HCT116 (cell line): ENCODE results near the gene MAP1LC3B. TPM values are rescaled to one million over a fixed set of nuclear protein-coding genes. Genes with fewer than 3 reads are reported as not detected.

ENCODE experiments used
- ATAC-seq: fragments of 200-7000 bp; cut with Tn5 transposase; 2 replicates; pipeline ENCODE4 v1.9.1; 2020; ENCODE audit warnings: mild to moderate bottlenecking, moderate library complexity
- BruUV-seq: library from RNA; stranded (reverse); fragments of 400-500 nt; replicated peaks from 2 replicates; lab custom pipeline; 2021; lab: Mats Ljungman, UMichigan
- CTCF ChIA-PET: fragments of 300-600 bp; sonication (Branson Sonifier 250); formaldehyde crosslinking; loops from one replicate; lab custom pipeline; 2021; ENCODE audit warnings: antibody characterized with exemption; lab: Charles Lee
- POLR2A ChIA-PET: fragments of 300-600, 350-600 bp; sonication (Branson Sonifier 250); formaldehyde crosslinking; loops from one replicate; lab custom pipeline; 2021; ENCODE audit warnings: antibody characterized with exemption; lab: Charles Lee
- RAD21 ChIA-PET, 2 experiments: fragments of 300-600 bp; sonication (Branson Sonifier 250); formaldehyde crosslinking; loops; one replicate each; lab custom pipeline; 2023; ENCODE audit warnings: low total read pairs in 2 of 2; ENCODE audit not compliant: uncharacterized antibody in 2 of 2, unreplicated experiment in 2 of 2, low non-redundant PET in 1 of 2; lab: Charles Lee
- DNase-seq: peaks from one replicate; pipeline ENCODE4 v3.0.0-alpha.2; 2010; ENCODE audit warnings: low read depth, low spot score
- H2AFZ ChIP-seq: fragments of 200-600 bp; shearing (Covaris generic), sonication (generic); 2 replicates; pipeline ENCODE4 v1.6.1; 2017; ENCODE audit warnings: low read depth, mixed run types, mixed read lengths, antibody characterized with exemption, low read length; ENCODE audit not compliant: poor library complexity, severe bottlenecking
- H3K27ac ChIP-seq: 2 replicates; pipeline ENCODE4 v1.5.1; 2012; ENCODE audit warnings: low read depth, low read length
- H3K27me3 ChIP-seq: fragments of 200-600 bp; sonication (generic); 2 replicates; pipeline ENCODE4 v1.6.1; 2016; ENCODE audit warnings: mixed run types, low read length, mixed read lengths; ENCODE audit not compliant: insufficient read depth
- H3K36me3 ChIP-seq, 2 experiments: fragments of 200-500 bp in 1 of 2; fragments of 200-600 bp in 1 of 2; sonication (Bioruptor generic) in 1 of 2; sonication (generic) in 1 of 2; 2 replicates each; pipeline versions ENCODE4 v1.5.1 to v1.6.1; 2014 to 2016; ENCODE audit warnings: low read length in 2 of 2, inconsistent platforms in 1 of 2, mixed read lengths in 1 of 2, mixed run types in 1 of 2; ENCODE audit not compliant: insufficient read depth in 2 of 2, control insufficient read depth in 1 of 2
- H3K4me1 ChIP-seq, 2 experiments: fragments of 200-600 bp in 1 of 2; sonication (generic) in 1 of 2; 2 replicates each; pipeline versions ENCODE4 v1.5.1 to v1.6.1; 2012 to 2017; ENCODE audit warnings: low read length in 2 of 2, inconsistent platforms in 1 of 2, mild to moderate bottlenecking in 1 of 2, mixed read lengths in 1 of 2, mixed run types in 1 of 2, moderate library complexity in 1 of 2; ENCODE audit not compliant: insufficient read depth in 2 of 2, control insufficient read depth in 1 of 2
- H3K4me2 ChIP-seq: fragments of 200-600 bp; sonication (generic); 2 replicates; pipeline ENCODE4 v1.6.1; 2017; ENCODE audit warnings: mixed run types, low read length, mixed read lengths
- H3K4me3 ChIP-seq, 2 experiments: fragments of 200-600 bp in 1 of 2; sonication (generic) in 1 of 2; replicated peaks in 1 of 2; 2 replicates each; pipeline ENCODE4 v1.5.1; 2011 to 2016; ENCODE audit warnings: low read length in 2 of 2, control low read depth in 1 of 2, low read depth in 1 of 2, mild to moderate bottlenecking in 1 of 2, mixed read lengths in 1 of 2, mixed run types in 1 of 2
- H3K79me2 ChIP-seq: fragments of 200-600 bp; sonication (generic); 2 replicates; pipeline ENCODE4 v1.6.1; 2017; ENCODE audit warnings: mild to moderate bottlenecking, mixed run types, low read length, moderate library complexity, mixed read lengths; ENCODE audit not compliant: insufficient read depth
- H3K9ac ChIP-seq: fragments of 200-600 bp; sonication (generic); 2 replicates; pipeline ENCODE4 v1.6.1; 2016; ENCODE audit warnings: low read length, mixed read lengths
- H3K9me2 ChIP-seq: fragments of 200-600 bp; sonication (generic), shearing (Covaris generic); 2 replicates; pipeline ENCODE4 v1.6.1; 2017; ENCODE audit warnings: mixed run types, mild to moderate bottlenecking, moderate library complexity; ENCODE audit not compliant: insufficient read depth
- H3K9me3 ChIP-seq, 2 experiments: fragments of 200-500 bp in 1 of 2; fragments of 200-600 bp in 1 of 2; sonication (Bioruptor generic) in 1 of 2; sonication (generic) in 1 of 2; 2 replicates each; pipeline ENCODE4 v1.6.1; 2014 to 2017; ENCODE audit warnings: low read length in 2 of 2, mixed read lengths in 2 of 2, inconsistent platforms in 1 of 2, low read depth in 1 of 2, mild to moderate bottlenecking in 1 of 2, mixed run types in 1 of 2, moderate library complexity in 1 of 2; ENCODE audit not compliant: control insufficient read depth in 1 of 2, insufficient read depth in 1 of 2
- H4K20me1 ChIP-seq: fragments of 200-600 bp; sonication (generic), shearing (Covaris generic); 2 replicates; pipeline ENCODE4 v1.6.1; 2017; ENCODE audit warnings: mixed run types, mild to moderate bottlenecking, moderate library complexity; ENCODE audit not compliant: insufficient read depth
- CBX3 ChIP-seq: IDR thresholded peaks from 2 replicates; pipeline ENCODE4 v1.6.1; 2012; ENCODE audit warnings: low read depth
- EGR1 ChIP-seq: IDR thresholded peaks from 2 replicates; pipeline ENCODE4 v1.6.1; 2012; ENCODE audit warnings: low read depth
- ELF1 ChIP-seq: IDR thresholded peaks from 2 replicates; pipeline ENCODE4 v1.6.1; 2012; ENCODE audit warnings: low read depth, borderline replicate concordance
- EZH2phosphoT487 ChIP-seq: fragments of 200-600 bp; IDR thresholded peaks from 2 replicates; pipeline ENCODE4 v1.6.1; 2018; ENCODE audit warnings: antibody characterized with exemption, borderline replicate concordance
- JUND ChIP-seq: IDR thresholded peaks from 2 replicates; pipeline ENCODE4 v1.6.1; 2012
- POLR2AphosphoS5 ChIP-seq: IDR thresholded peaks from 2 replicates; pipeline ENCODE4 v1.6.1; 2011; ENCODE audit warnings: mild to moderate bottlenecking, low read depth, low read length, moderate library complexity
- RAD21 ChIP-seq: IDR thresholded peaks from 2 replicates; pipeline ENCODE4 v1.6.1; 2012; ENCODE audit warnings: low read depth, mild to moderate bottlenecking
- SIN3A ChIP-seq: IDR thresholded peaks from 2 replicates; pipeline ENCODE4 v1.6.1; 2012; ENCODE audit warnings: low read depth
- SRF ChIP-seq: IDR thresholded peaks from 2 replicates; pipeline ENCODE4 v1.6.1; 2012; ENCODE audit warnings: low read depth
- ZFX ChIP-seq: fragments of 450-650 bp; IDR thresholded peaks from 2 replicates; pipeline ENCODE4 v1.6.1; 2017
- ZNF274 ChIP-seq: fragments of 200-500 bp; sonication (Bioruptor generic); IDR thresholded peaks from 2 replicates; pipeline ENCODE4 v1.6.1; 2014; ENCODE audit warnings: mild to moderate bottlenecking, low read depth, low read length, inconsistent platforms
- intact Hi-C: fragments of 100-400 bp; cut with micrococcal nuclease; formaldehyde crosslinking; loops from 2 replicates; pipeline ENCODE4 v1.10.0; 2022
- total RNA-seq: library from RNA; stranded (reverse); gene quantifications from one replicate; pipeline ENCODE4 v1.2.1, GENCODE V29; 2021; ENCODE audit not compliant: unreplicated experiment
- TF ChIP-seq, protein P1 (sequence below), 3 experiments: fragments of 200-600 bp in 1 of 3; sonication (generic) in 1 of 3; IDR thresholded peaks in 2 of 3; conservative IDR thresholded peaks in 1 of 3; 2 replicates each; pipeline ENCODE4 v1.5.1; 2012 to 2017; ENCODE audit warnings: low read depth in 2 of 3, low read length in 2 of 3, antibody characterized with exemption in 1 of 3, borderline replicate concordance in 1 of 3, control low read depth in 1 of 3, mild to moderate bottlenecking in 1 of 3, mixed read lengths in 1 of 3, mixed run types in 1 of 3, moderate library complexity in 1 of 3; ENCODE audit not compliant: insufficient read depth in 1 of 3
- TF ChIP-seq, protein P2 (sequence below): IDR thresholded peaks from 2 replicates; pipeline ENCODE4 v1.6.1; 2012
- TF ChIP-seq, protein P3 (sequence below): IDR thresholded peaks from 2 replicates; pipeline ENCODE4 v1.6.1; 2012
- TF ChIP-seq, protein P4 (sequence below): IDR thresholded peaks from 2 replicates; pipeline ENCODE4 v1.6.1; 2012; ENCODE audit warnings: low read depth

MAP1LC3B gene
- total RNA-seq, 1 experiment from 2014 or later: 93.8 TPM

DNA sequence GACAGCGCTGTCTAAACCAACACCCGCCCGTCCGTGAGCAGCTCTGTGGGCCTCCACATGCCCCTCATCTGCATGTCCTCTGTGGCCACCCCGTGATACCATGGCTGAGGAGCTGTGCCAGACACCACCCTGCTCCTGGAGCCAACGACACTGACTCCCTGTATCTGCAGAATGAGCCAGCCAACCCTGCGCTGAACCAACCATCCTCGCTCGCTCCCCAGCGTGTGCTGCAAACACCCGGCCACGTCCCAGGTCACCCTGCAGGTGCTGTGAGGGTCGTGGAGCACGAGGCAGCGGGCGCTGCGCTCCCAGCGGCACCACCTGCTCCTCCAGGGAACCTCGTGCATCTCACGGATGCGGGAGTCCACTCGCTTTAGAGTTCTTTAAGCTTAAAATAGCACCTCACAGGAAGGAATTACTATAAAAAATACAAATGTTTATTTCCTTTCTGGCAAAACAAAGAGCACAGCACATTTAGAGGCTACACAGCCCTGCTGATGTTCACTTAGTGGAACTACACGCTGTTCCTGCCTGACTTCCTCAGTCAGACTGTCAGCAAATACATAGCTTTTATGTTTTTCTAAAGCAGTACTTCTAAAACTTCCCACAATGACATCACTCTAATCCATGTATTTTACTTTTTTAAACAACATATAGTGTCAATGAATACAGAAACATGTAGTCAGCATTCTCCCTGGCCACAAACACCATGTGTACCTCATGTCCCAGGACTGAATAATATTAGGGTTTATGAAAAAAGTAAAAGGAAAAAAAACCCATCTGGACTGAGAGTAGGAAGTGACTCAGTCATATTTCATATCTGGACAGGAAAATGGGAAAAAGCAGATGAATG, 43.5 kb downstream of the MAP1LC3B start:
- no peak overlapping the region for H3K4me2 ChIP-seq
- no peak for DNase-seq
- CTCF ChIA-PET: interaction anchor here (1.5 kb wide), 1 partner anchor 138 kb away, joined by 3 read pairs; no protein-coding TSS in a partner anchor

More for the DNA sequence above, 43.5 kb downstream of the MAP1LC3B start:
- H3K79me2 ChIP-seq: peaks cover 31% of the 10 kb centered on the region
- BruUV-seq: no TSS peak
- no peak overlapping the region for H3K9ac ChIP-seq
- no peak overlapping the region for H3K27ac ChIP-seq
- H3K36me3 ChIP-seq: peaks cover 3 to 4% of the 10 kb centered on the region in 2 experiments; a peak in 2 of 4 replicates
- intact Hi-C loops: no loop called here
- ChIA-PET RAD21 (no interaction called here), POLR2A (no interaction called here)
- no peak for ATAC-seq
- no peak overlapping the region for H2AFZ ChIP-seq
- peaks cover 4% of the 10 kb centered on the region; the same call in 1 of the 2 replicates for H4K20me1 ChIP-seq
- no peaks in the 10 kb centered on the region for H3K9me3 ChIP-seq
- no peaks in the 10 kb centered on the region for H3K27me3 ChIP-seq
- H3K4me1 ChIP-seq: no peaks in the 10 kb centered on the region
- H3K4me3 ChIP-seq: no peak overlapping the region
- TF ChIP-seq JUND (no peak), ZFX (no peak), ELF1 (no peak), EGR1 (no peak), CBX3 (no peak), EZH2phosphoT487 (no peak), SIN3A (no peak), SRF (no peak), POLR2AphosphoS5 (no peak), RAD21 (no peak), ZNF274 (no peak)
- TF ChIP-seq, protein P1, sequence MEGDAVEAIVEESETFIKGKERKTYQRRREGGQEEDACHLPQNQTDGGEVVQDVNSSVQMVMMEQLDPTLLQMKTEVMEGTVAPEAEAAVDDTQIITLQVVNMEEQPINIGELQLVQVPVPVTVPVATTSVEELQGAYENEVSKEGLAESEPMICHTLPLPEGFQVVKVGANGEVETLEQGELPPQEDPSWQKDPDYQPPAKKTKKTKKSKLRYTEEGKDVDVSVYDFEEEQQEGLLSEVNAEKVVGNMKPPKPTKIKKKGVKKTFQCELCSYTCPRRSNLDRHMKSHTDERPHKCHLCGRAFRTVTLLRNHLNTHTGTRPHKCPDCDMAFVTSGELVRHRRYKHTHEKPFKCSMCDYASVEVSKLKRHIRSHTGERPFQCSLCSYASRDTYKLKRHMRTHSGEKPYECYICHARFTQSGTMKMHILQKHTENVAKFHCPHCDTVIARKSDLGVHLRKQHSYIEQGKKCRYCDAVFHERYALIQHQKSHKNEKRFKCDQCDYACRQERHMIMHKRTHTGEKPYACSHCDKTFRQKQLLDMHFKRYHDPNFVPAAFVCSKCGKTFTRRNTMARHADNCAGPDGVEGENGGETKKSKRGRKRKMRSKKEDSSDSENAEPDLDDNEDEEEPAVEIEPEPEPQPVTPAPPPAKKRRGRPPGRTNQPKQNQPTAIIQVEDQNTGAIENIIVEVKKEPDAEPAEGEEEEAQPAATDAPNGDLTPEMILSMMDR (IDR thresholded peaks at IDR 0.05 in 2 of 3, conservative IDR thresholded peaks at IDR 0.05 in 1 of 3; ENCODE audit: borderline replicate concordance in 1 of 3, insufficient read depth in 1 of 3, low read depth in 2 of 3, low read length in 2 of 3): no peak
- TF ChIP-seq, protein P2, sequence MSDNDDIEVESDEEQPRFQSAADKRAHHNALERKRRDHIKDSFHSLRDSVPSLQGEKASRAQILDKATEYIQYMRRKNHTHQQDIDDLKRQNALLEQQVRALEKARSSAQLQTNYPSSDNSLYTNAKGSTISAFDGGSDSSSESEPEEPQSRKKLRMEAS: no peak
- TF ChIP-seq, protein P3, sequence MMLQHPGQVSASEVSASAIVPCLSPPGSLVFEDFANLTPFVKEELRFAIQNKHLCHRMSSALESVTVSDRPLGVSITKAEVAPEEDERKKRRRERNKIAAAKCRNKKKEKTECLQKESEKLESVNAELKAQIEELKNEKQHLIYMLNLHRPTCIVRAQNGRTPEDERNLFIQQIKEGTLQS: no peak
- TF ChIP-seq, protein P4, sequence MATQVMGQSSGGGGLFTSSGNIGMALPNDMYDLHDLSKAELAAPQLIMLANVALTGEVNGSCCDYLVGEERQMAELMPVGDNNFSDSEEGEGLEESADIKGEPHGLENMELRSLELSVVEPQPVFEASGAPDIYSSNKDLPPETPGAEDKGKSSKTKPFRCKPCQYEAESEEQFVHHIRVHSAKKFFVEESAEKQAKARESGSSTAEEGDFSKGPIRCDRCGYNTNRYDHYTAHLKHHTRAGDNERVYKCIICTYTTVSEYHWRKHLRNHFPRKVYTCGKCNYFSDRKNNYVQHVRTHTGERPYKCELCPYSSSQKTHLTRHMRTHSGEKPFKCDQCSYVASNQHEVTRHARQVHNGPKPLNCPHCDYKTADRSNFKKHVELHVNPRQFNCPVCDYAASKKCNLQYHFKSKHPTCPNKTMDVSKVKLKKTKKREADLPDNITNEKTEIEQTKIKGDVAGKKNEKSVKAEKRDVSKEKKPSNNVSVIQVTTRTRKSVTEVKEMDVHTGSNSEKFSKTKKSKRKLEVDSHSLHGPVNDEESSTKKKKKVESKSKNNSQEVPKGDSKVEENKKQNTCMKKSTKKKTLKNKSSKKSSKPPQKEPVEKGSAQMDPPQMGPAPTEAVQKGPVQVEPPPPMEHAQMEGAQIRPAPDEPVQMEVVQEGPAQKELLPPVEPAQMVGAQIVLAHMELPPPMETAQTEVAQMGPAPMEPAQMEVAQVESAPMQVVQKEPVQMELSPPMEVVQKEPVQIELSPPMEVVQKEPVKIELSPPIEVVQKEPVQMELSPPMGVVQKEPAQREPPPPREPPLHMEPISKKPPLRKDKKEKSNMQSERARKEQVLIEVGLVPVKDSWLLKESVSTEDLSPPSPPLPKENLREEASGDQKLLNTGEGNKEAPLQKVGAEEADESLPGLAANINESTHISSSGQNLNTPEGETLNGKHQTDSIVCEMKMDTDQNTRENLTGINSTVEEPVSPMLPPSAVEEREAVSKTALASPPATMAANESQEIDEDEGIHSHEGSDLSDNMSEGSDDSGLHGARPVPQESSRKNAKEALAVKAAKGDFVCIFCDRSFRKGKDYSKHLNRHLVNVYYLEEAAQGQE: no peak
- H3K9me2 ChIP-seq: no peaks in the 10 kb centered on the region
